Umbilical cord (tissue), 2 donors: ENCODE results near the gene POU2AF2. TPM values are rescaled to one million over a fixed set of nuclear protein-coding genes. Genes with fewer than 3 reads are reported as not detected.

Experiments used
- DNase-seq: peaks from one replicate; pipeline ENCODE4 v3.0.0-alpha.2; 2015; ENCODE audit warnings: low spot score
- total RNA-seq: library from RNA; depleted of rRNA; stranded (reverse); fragments of >200 nt; gene quantifications from one replicate; pipeline ENCODE4 v1.2.3, GENCODE V29; 2014; ENCODE audit warnings: low replicate concordance; ENCODE audit not compliant: insufficient read depth

The POU2AF2 gene
- total RNA-seq, 1 donor from 2014 or later, result not detected

- no peak for DNase-seq
These were observed 84.8 kb downstream of the POU2AF2 start for GRCh38 chr11:111330234-111330893.

- DNase-seq, result no peak
These were observed 86.4 kb downstream of the POU2AF2 start for GRCh38 chr11:111331711-111332479.

DNA sequence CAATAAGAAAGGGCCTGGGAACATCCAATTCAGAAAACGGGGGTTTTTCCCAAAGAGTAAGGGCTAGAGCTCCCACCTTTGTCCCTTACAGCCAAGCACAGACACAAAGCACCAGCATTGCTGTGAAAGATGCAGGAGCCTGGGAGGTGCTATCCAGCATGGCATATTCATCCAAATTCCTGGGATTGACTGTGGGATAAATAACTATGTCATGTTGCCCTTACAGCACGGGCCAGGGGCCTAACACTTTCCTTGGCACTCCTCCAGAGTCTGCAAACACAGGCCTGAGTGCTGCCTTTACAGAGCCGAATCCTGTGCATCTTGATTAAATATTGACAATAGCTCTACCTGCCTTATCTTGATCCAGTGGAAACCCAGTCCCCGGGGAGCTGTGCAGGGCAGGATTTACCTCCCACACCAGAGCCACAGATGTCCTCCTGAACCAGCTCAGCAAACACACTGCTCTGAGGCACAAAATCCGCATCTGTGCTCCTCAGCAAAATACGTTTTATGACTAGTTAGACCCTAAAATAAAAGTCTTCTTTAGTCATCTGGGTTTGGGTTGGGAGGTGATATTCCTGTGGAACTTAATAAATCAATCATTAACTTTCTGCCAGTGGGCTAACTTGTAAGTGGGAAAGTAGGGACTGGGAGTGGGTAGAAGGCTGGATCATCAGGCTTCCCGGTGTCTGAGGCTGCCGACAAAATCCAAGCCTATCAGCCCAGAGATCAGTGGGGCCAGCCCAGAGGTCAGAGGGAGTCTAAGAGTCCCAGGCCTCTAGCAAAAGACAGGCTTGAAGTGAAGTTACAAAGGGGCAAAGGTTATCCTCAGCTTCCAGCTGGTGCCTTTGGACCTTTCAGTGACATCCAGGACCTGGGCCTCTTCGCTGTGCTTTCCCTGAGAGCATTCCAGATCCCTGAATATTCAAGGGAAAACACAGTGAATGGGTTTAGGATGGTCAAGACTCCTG lies 89.3 kb downstream of the POU2AF2 start:
- no peak for DNase-seq

DNA sequence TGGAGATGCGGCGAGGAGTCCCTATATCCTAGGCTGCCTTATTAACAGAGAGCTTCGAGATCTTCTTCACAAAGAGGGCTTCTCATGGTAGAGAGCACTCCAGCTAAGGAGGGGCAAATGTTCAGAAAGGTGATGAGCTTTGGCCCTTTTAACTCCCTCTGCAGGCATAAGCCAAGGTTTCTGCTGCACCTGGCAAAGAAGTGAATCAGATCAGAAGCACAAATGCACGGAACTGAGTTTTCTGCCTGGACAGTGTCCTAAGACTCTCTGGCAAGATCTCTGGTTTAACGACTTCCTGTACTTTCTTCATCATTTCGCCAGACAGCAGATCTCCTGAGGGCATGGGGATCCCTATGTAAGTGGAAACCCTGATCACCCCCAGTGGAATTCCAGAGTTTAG lies 90.0 kb downstream of the POU2AF2 start:
- no peak for DNase-seq

Other genes starting within 250 kb of the POU2AF2 start
- gene POU2AF3, start 52.8 kb downstream of the POU2AF2 start, total RNA-seq, result not detected
- gene POU2AF1, start 133.6 kb downstream of the POU2AF2 start, total RNA-seq, result 0.48 TPM